ENCODE results near the gene PLXNB2.

The PLXNB2 gene

GRCh38 chr22:50242406-50242949, 65.0 kb downstream of the PLXNB2 start (continued):
- no peak for TF ChIP-seq ZNF626 (tag by site-specific recombination; IDR thresholded peaks at IDR 0.05)
- TF ChIP-seq PATZ1 (tag by site-specific recombination; IDR thresholded peaks at IDR 0.05): peak; percentile 31; the same call in 1 of the 2 replicates

- POLR2A ChIA-PET: no interaction called here
- TF ChIP-seq ZNF174 (tag by site-specific recombination; IDR thresholded peaks at IDR 0.05): no peak
- TF ChIP-seq ZIC2 (tag by site-specific recombination; IDR thresholded peaks at IDR 0.05): peak; percentile 71
- H3K27ac ChIP-seq (ENCODE audit: extremely low read depth, low read depth, low read length): no peak overlapping the region
- no peak overlapping the region for H3K4me3 ChIP-seq (ENCODE audit: low read depth, low read length)
- CTCF ChIA-PET: interaction anchor here (0.6 to 1.9 kb wide), 7 partner anchors 10 to 128 kb away, joined by 3 to 7 read pairs (median 4); partner anchors contain the start of gene HDAC10
- no peaks in the 10 kb centered on the region for H3K4me1 ChIP-seq (ENCODE audit: control insufficient read depth, insufficient read depth, low read length)
- H3K36me3 ChIP-seq (ENCODE audit: control insufficient read depth in 2 of 2, insufficient read depth in 1 of 2, low read length in 2 of 2): peaks cover 21 to 58% of the 10 kb centered on the region in 2 experiments; a peak in 2 of 3 replicates
- H3K9me3 ChIP-seq (ENCODE audit: control insufficient read depth, insufficient read depth, low read depth, low read length): no peaks in the 10 kb centered on the region
Observed at GRCh38 chr22:50238755-50239154, 68.7 kb downstream of the PLXNB2 start.

- no peak overlapping the region for H3K27ac ChIP-seq (ENCODE audit: extremely low read depth, low read depth, low read length)
- no peaks in the 10 kb centered on the region for H3K4me1 ChIP-seq (ENCODE audit: control insufficient read depth, insufficient read depth, low read length)
- CTCF ChIA-PET: interaction anchor here (1.0 to 1.6 kb wide), 4 partner anchors 9 to 469 kb away, joined by 3 to 9 read pairs (median 4); no protein-coding TSS in a partner anchor
- no peak overlapping the region for H3K4me3 ChIP-seq (ENCODE audit: low read depth, low read length)
- POLR2A ChIA-PET: interaction anchor here (0.9 kb wide), 1 partner anchor 25 kb away, joined by 3 read pairs; no protein-coding TSS in a partner anchor
- H3K9me3 ChIP-seq (ENCODE audit: control insufficient read depth, insufficient read depth, low read depth, low read length): no peaks in the 10 kb centered on the region
- peaks cover 21 to 73% of the 10 kb centered on the region in 2 experiments; a peak in 2 of 3 replicates for H3K36me3 ChIP-seq (ENCODE audit: control insufficient read depth in 2 of 2, insufficient read depth in 1 of 2, low read length in 2 of 2)
- TF ChIP-seq BCL11B (tag by site-specific recombination; IDR thresholded peaks at IDR 0.05; ENCODE audit: low read depth) (no peak), ZNF785 (tag by site-specific recombination; IDR thresholded peaks at IDR 0.05) (no peak), TSHZ1 (tag by site-specific recombination; IDR thresholded peaks at IDR 0.05; ENCODE audit: borderline replicate concordance) (no peak), ZNF623 (tag by site-specific recombination; IDR thresholded peaks at IDR 0.05) (no peak), SALL2 (tag by site-specific recombination; IDR thresholded peaks at IDR 0.05; ENCODE audit: borderline replicate concordance) (no peak), ZNF10 (tag by site-specific recombination; IDR thresholded peaks at IDR 0.05) (no peak), RBAK (tag by site-specific recombination; IDR thresholded peaks at IDR 0.05) (no peak), ZNF664 (tag by site-specific recombination; IDR thresholded peaks at IDR 0.05) (no peak), OVOL3 (tag by site-specific recombination; IDR thresholded peaks at IDR 0.05) (no peak), ZNF24 (tag by site-specific recombination; IDR thresholded peaks at IDR 0.05) (no peak), ZNF335 (tag by site-specific recombination; conservative IDR thresholded peaks at IDR 0.05) (no peak), CTCF (tag by site-specific recombination; IDR thresholded peaks at IDR 0.05) (peak; percentile 25; the same call in 1 of the 2 replicates), ZNF155 (tag by site-specific recombination; IDR thresholded peaks at IDR 0.05) (no peak), ZNF133 (tag by site-specific recombination; IDR thresholded peaks at IDR 0.05) (no peak), ZNF132 (tag by site-specific recombination; IDR thresholded peaks at IDR 0.05; ENCODE audit: borderline replicate concordance) (no peak), ZNF707 (tag by site-specific recombination; IDR thresholded peaks at IDR 0.05) (no peak), ZNF514 (tag by site-specific recombination; IDR thresholded peaks at IDR 0.05) (no peak), ZNF747 (tag by site-specific recombination; IDR thresholded peaks at IDR 0.05) (no peak), WT1 (tag by site-specific recombination; IDR thresholded peaks at IDR 0.05) (no peak), KLF8 (tag by site-specific recombination; IDR thresholded peaks at IDR 0.05) (no peak), ZNF324 (tag by site-specific recombination; IDR thresholded peaks at IDR 0.05) (no peak), ZIC2 (tag by site-specific recombination; IDR thresholded peaks at IDR 0.05) (peak; percentile 98), ZNF629 (tag by site-specific recombination; IDR thresholded peaks at IDR 0.05) (no peak)
Observed at GRCh38 chr22:50236731-50237409, 70.6 kb downstream of the PLXNB2 start.

All from HEK293 (cell line).